ENCODE measurements around the gene HSP90AB1.

The HSP90AB1 gene

DNA sequence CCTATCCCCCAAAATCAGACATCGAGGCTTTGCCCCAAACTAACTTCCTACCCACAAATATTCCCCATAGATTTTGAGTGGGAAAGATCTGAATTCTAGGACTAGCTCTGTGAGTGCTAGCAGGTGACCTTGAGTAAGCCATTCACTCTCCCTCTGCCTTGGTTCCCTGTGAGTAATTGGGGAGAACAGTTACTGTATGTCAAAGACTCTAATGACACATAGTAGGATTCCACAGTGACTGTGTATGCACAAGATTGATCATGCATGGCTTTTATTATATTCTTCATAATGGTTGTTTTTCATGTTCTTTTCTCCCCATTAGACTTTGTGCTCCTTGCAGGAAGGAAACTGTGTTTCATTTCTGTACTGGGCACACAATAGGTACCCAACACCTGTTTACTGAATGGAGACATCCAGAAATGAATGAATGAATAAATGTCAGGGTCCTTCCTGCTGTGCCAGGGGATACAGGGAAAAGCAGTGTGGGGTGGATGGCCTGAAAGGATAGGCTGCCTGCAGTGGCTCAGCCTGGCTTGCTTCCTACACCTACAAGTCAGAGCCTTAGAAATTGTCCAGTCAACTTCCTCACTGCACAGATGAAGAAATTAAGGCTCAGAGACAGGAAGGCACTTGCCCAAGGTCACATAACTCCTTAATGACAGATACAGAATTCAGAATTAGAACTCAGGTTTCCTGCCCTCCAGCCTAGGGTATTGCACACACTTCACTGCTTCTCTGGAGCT is 22.4 kb downstream of the HSP90AB1 start:
- DNase-seq (ENCODE audit: low spot score) = peak; percentile 51

DNA sequence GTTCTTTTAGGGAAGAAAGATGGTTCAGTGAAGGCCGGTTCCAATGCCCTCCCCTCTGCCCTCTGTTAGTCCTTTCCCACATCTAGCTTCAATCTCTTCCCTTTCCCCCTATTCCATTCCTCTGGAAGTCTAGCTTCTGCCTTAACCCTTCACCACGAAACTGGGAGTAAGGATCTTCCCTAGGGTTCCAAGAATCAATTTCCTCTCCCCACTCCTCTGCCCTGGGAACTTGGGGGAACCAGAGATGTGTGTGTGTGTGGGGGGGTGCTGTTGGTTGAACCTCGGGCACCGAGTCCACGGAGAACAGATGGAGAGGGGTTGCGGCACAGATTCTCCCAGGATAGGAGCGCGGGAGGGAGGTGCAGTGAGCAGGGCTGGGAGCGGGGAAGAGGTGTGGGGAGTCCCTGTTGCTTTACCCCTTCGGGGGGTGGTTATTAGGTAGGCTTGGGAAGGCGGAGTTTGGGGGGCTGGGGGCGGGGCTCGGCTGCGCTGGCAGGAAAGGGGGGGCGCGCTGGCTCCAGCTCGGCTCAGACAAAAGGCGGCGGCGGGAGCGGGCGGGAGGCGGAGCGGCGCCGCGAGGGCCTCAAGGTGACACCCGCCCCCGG is 23.1 kb downstream of the HSP90AB1 start, which contains the start of gene TMEM151B:
Gene TMEM151B, plus strand, starts transcription at position 530 of the 605 bp plus-strand sequence. CDS start 293 bp downstream, outside the sequence.
- DNase-seq (ENCODE audit: low spot score) = no peak

DNA sequence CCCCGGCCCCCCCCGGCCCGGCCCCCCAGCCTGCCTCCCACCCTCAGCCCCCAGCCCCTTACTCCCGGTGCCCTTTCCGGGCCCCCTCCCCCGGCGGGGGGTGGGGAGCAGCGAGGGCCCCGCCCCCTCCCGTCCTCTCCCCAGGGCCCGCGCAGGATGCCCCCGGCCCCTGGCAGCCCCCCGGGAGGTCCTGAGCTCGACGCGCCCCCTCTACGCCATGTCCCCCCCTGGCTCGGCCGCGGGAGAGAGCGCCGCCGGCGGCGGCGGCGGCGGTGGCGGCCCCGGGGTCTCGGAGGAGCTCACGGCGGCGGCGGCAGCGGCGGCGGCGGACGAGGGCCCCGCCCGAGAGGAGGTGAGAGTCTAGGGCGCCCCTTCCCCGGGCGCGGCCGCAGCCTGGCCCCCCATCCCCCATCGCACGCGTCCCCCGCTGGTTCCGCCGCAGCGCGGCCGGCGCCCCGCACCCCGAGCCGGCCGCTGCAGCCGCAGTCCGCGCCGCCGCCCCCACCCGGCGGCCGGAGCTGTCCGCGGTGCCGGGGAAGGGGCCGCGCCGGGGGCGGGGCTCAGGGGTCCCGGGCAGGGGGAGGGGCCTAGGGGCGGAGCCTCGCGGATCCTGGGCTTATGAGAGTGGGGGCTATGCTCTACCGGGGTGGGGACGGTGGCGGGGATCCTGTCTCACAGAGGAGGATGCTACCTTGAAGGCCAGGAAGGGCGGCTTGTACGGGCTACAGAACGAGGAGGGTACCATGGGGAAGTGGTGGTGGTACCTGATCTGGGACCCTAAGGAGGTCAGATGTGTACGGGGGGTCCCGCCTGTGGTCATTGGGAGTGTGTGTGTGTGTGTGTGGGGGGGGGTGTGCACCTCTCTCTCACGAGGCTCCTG is 23.9 kb downstream of the HSP90AB1 start:
- no peak for DNase-seq (ENCODE audit: low spot score)

DNA sequence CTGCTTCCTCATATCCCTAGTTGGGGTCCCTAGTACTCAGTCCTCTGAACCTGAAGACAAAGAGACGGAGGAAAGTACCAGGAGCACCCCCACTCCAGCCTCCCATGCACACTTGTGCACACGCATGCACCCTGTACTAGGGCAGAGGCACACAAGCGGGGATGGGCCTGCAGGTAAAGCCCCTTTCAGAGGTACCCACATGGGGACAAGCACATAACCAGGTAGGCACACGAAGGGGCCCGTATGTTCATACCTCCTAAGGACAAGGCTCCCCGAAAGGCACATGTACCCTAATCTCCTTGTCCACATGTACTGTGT is 24.5 kb downstream of the HSP90AB1 start:
- no peak for DNase-seq (ENCODE audit: low spot score)

GRCh38 chr6:44271914-44272313 is 25.0 kb downstream of the HSP90AB1 start:
- DNase-seq (ENCODE audit: low spot score) = no peak

DNA sequence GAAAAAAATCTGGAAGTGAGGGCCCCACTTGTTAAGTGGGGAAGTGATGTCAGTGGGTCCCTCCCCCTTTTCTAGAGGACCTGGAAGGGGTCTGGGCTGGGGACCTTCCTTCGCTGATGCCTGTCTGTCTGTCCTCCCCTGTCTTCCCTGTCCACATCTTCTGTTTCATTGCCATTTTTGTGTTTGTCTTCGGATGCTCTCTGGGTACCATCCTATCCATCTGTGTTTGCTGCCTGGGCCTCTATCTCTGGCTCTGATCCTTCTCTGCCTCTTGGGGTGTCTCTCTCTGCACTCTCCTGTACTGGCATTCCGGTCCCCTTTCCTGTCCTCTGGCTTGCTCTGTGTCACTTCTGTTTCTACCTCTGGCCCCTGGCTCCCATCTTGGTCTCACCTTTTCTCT is 25.6 kb downstream of the HSP90AB1 start:
- no peak for DNase-seq (ENCODE audit: low spot score)

GRCh38 chr6:44272999-44273566 is 26.2 kb downstream of the HSP90AB1 start:
- no peak for DNase-seq (ENCODE audit: low spot score)

- no peak for DNase-seq (ENCODE audit: low spot score)
These were observed 26.7 kb downstream of the HSP90AB1 start for GRCh38 chr6:44273617-44274016.

- DNase-seq (ENCODE audit: low spot score) = no peak
These were observed 28.4 kb downstream of the HSP90AB1 start for GRCh38 chr6:44275271-44275748.

- no peak for DNase-seq (ENCODE audit: low spot score)
These were observed 29.1 kb downstream of the HSP90AB1 start for GRCh38 chr6:44275749-44276648.

GRCh38 chr6:44276667-44277640 is 30.1 kb downstream of the HSP90AB1 start:
- no peak for DNase-seq (ENCODE audit: low spot score)

GRCh38 chr6:44277763-44278162 is 30.9 kb downstream of the HSP90AB1 start:
- DNase-seq (ENCODE audit: low spot score) = no peak

GRCh38 chr6:44278315-44278714 is 31.4 kb downstream of the HSP90AB1 start:
- DNase-seq (ENCODE audit: low spot score) = no peak

DNA sequence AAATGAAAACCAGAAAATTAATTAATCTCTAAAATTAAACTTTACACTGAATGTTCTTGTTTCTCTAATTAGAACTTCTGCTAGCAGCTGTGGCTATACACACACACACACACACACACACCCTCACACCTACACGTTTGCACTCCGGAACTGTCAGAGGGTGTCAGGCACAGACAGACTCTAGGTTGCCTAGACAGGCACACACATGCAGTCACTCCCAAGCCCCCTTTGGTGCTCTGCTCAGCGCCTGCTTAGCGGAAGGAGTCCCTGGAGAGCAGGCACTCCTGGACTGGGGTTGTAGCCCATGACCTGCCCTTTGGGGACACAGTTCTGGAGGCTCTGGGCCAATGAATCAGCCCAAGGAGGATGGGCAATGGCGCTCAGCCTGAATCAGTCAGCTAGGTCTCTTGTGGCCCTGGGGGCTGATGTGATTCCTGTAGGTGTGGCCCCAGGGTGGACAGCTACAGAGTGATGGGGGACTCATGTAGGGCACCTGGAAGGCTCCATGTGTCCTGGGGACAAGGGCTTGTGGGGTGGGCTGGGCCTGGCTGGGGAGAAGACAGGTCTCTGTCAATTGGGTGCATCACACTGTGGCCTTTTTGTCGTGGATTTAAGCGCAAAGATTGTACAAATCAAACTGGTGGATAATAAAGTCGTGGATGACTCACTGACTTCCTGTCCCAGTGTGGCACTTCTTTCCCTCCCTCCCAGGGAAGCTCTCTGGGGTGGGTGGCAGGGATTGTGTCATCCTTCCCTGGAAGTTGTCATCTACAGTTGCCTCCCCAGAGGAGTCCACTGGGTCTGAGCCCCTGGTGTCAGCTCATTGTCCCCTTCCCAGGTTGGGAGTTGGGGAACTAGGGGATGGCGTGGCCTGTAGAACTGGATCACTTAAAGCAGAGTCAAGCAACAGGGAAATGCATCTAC is 32.1 kb downstream of the HSP90AB1 start:
- DNase-seq (ENCODE audit: low spot score) = no peak

- DNase-seq (ENCODE audit: low spot score) = no peak
These were observed 37.2 kb downstream of the HSP90AB1 start for GRCh38 chr6:44284121-44284520.

GRCh38 chr6:44284867-44285266 is 38.0 kb downstream of the HSP90AB1 start:
- no peak for DNase-seq (ENCODE audit: low spot score)

GRCh38 chr6:44285552-44286284 is 38.8 kb downstream of the HSP90AB1 start:
- no peak for DNase-seq (ENCODE audit: low spot score)

- DNase-seq (ENCODE audit: low spot score) = no peak
These were observed 39.3 kb downstream of the HSP90AB1 start for GRCh38 chr6:44286285-44286565.

DNA sequence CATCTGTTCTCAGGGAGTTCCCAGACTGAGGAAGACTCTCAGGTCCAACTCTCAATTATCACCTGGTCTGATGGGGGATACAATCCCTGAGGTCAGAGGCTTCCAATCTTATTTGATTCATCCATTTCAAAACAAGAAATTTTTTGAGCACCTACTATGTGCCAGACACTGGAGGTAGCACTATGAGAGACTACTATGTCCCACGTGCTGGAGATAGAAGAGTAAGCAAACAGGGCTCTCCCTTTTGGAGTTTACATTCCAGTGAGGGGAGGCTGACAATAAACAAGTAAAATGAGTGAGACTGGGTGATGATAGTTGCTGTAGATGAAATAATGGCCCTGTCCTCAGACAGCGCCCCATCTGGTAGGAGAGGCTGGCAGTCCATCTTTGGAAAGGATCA is 39.8 kb downstream of the HSP90AB1 start:
- DNase-seq (ENCODE audit: low spot score) = no peak

Measured in activated CD4-positive, alpha-beta T cell treated with anti-CD3 and anti-CD28 coated beads, Interleukin-2, Interleukin-4, amounts not matched to agents 100 ng/mL and 50 ng/mL, durations not matched to agents 16 hours and 8 hours (primary cell).